NCI-H1105 treated with DMSO at 0.1 percent for 48 hours (cell line): ENCODE results near the gene NOC2L.
A peak's percentile ranks its signal among the peaks of the same experiment; 100 is the strongest.
"Not testable (repeated sequence)": the region's sequence is repeated elsewhere in the genome, so short reads cannot be mapped to it uniquely, and the experiment has no call there.

Experiments used
- DNase-seq: peaks from one replicate; lab custom pipeline; 2025; lab: John Stamatoyannopoulos, UW

Gene NOC2L

GRCh38 chr1:993379-993995, 34.4 kb upstream of the NOC2L start:
- no peak for DNase-seq

GRCh38 chr1:992362-992761, 33.3 kb upstream of the NOC2L start:
- DNase-seq: no peak

- DNase-seq: no peak
Measured at GRCh38 chr1:991895-992294, 32.8 kb upstream of the NOC2L start.

- not testable (repeated sequence) for DNase-seq
Measured at GRCh38 chr1:991275-991674, 32.2 kb upstream of the NOC2L start.

GRCh38 chr1:988061-988460, 29.0 kb upstream of the NOC2L start:
- not testable (repeated sequence) for DNase-seq

GRCh38 chr1:985126-985525, 26.1 kb upstream of the NOC2L start:
- DNase-seq: no peak

GRCh38 chr1:984476-984814, 25.4 kb upstream of the NOC2L start:
- no peak for DNase-seq

- peak; percentile 22 for DNase-seq
Measured at GRCh38 chr1:983798-984475, 24.9 kb upstream of the NOC2L start.

GRCh38 chr1:982765-983436, 23.8 kb upstream of the NOC2L start:
- no peak for DNase-seq

GRCh38 chr1:981955-982558, 23.0 kb upstream of the NOC2L start, which contains the start of gene PERM1:
Gene PERM1, minus strand, starts transcription at chr1:982093. Its CDS starts 1,064 bp downstream, at chr1:981029.
- DNase-seq: no peak

GRCh38 chr1:981491-981954, 22.5 kb upstream of the NOC2L start:
- DNase-seq: no peak

GRCh38 chr1:980602-981395, 21.7 kb upstream of the NOC2L start:
- no peak for DNase-seq

- DNase-seq: no peak
Measured at GRCh38 chr1:980137-980571, 21.1 kb upstream of the NOC2L start.

GRCh38 chr1:979744-980072, 20.7 kb upstream of the NOC2L start:
- DNase-seq: no peak

- no peak for DNase-seq
Measured at GRCh38 chr1:978835-979743, 20.0 kb upstream of the NOC2L start.

GRCh38 chr1:978069-978834, 19.2 kb upstream of the NOC2L start:
- DNase-seq: no peak

- not testable (repeated sequence) for DNase-seq
Measured at GRCh38 chr1:976791-977190, 17.7 kb upstream of the NOC2L start.

- DNase-seq: peak; percentile 62
Measured at GRCh38 chr1:975896-976683, 17.0 kb upstream of the NOC2L start.

- DNase-seq: no peak
Measured at GRCh38 chr1:975365-975764, 16.3 kb upstream of the NOC2L start.
